Stimulated activated CD4-positive, alpha-beta T cell treated with anti-CD3 and anti-CD28 coated beads, Interleukin-12 subunit alpha, Interleukin-12 subunit beta, amount 100 ng/mL, for 48 hours (primary cell): ENCODE measurements around the gene ZNF341.
A peak's percentile ranks its signal among the peaks of the same experiment; 100 is the strongest.

Source experiments
- DNase-seq, 3 donors: peaks; one replicate each; pipeline ENCODE4 v3.0.0-alpha.2; 2020; ENCODE audit warnings: low read depth in 2 of 3, low spot score in 1 of 3

The ZNF341 gene

GRCh38 chr20:33766686-33767085 is 34.9 kb downstream of the ZNF341 start:
- DNase-seq = no peak

GRCh38 chr20:33767777-33768138 is 36.0 kb downstream of the ZNF341 start:
- DNase-seq = no peak

- DNase-seq = no peak
Observed at GRCh38 chr20:33769043-33769442, 37.2 kb downstream of the ZNF341 start.

GRCh38 chr20:33770005-33770404 is 38.2 kb downstream of the ZNF341 start:
- DNase-seq = no peak

GRCh38 chr20:33771938-33772337 is 40.1 kb downstream of the ZNF341 start:
- no peak for DNase-seq

GRCh38 chr20:33772439-33772838 is 40.6 kb downstream of the ZNF341 start:
- no peak for DNase-seq

DNA sequence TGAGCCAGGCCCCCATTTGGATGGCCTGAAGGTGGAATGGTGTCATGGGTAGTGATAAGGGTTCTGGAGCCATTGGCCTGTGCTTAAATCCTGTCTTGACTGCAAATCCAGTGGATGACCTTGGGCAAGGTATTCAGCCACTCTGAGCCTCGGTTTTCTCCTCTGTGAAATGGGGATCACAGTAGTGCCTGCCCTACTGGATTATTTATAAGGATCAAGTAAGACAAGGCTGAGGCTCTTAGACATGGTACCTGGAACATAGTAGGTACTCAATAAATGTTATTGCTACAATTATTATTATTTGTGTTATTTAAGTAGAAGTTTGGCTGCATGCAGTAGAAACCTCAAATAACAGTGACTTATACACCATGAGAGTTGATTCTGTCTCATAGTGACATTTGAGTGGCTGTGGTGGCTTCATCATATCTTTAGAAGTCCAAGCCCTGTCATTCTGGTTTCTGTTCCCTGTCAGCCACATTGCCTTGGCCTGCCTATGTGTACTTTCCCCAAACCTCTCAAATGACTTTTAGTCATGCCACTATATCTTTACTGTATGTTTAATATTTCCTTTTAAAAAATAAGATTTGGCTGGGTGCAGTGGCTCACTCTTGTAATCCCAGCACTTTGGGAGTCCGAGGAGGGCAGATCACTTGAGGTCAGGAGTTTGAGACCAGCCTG is 41.8 kb downstream of the ZNF341 start:
- peak; percentile 6 to 12 (median 10) for DNase-seq

- DNase-seq = no peak
Observed at GRCh38 chr20:33777816-33778215, 46.0 kb downstream of the ZNF341 start.

- no peak for DNase-seq
Observed at GRCh38 chr20:33781133-33781532, 49.3 kb downstream of the ZNF341 start.

- no peak for DNase-seq
Observed at GRCh38 chr20:33781945-33782344, 50.1 kb downstream of the ZNF341 start.

- no peak for DNase-seq
Observed at GRCh38 chr20:33783256-33783655, 51.5 kb downstream of the ZNF341 start.

DNA sequence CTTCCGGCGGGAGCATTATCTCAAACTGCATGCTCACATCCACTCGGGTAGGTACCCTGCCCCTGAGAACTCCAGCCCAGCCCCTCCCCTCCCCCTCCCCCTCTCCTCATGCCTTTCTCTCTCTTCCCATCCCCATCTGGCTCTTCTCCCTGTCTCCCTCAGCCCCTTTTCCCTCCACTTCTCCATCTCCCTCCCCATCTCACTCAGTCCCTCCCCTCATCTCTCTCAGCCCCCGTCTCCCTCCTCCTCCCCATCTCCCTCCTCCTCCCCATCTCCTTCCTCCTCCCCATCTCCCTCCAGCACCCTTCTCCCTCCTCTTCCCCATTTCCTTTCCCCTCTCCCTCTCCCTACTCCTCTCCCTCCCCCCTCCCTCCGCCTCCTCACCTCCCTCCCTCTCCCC is 52.0 kb downstream of the ZNF341 start:
- DNase-seq = no peak

- no peak for DNase-seq
Observed at GRCh38 chr20:33784225-33784624, 52.4 kb downstream of the ZNF341 start.

GRCh38 chr20:33785503-33785902 is 53.7 kb downstream of the ZNF341 start:
- no peak for DNase-seq

GRCh38 chr20:33787253-33787891 is 55.6 kb downstream of the ZNF341 start:
- DNase-seq = no peak

DNA sequence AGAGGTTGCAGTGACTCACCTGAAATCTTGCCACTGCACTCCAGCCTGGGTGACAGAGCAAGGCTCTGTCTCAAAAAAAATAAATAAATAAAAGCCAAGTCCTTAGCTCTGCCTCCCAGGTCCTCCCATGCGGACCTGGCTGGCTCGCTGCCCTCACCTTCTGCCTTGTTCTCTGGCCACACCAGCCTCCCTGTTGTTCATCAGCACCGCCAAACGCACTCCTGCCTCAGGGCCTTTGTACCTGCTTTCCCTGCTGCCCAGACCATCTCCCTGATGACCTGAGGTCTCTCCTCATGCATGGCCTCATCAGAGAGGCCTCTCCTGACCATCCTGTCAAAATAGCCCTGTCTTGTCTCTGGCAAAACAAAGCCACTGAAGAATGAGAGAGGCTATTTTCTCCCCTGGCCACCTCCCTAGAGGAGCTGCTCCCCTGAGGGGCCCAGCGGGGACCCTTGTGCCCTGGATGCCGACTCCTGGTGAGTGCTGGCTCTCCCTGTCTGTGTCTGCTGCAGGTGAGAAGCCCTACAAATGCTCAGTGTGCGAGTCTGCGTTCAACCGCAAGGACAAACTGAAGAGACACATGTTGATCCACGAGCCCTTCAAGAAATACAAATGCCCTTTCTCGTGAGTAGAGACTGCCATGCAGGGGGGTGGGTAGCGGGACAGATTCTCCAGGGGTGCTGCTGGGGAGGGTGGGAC is 56.7 kb downstream of the ZNF341 start:
- DNase-seq = no peak

GRCh38 chr20:33789109-33789857 is 57.5 kb downstream of the ZNF341 start:
- DNase-seq = no peak

DNA sequence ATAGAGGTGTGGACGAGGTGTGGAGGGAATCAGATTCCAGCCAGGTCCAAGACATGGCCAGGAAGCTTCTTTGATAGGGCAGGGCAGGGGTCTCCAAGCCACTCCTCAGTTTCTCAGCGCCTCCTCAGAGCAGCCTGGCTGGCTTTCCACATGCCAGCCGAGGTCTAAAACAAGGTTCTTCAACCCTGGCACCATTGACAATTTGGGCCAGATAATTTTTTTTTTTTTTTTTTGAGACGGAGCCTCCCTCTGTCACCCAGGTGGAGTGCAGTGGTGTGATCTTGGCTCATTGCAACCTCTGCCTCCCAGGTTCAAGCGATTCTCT is 58.0 kb downstream of the ZNF341 start:
- no peak for DNase-seq

- no peak for DNase-seq
Observed at GRCh38 chr20:33790566-33790965, 58.8 kb downstream of the ZNF341 start.

GRCh38 chr20:33791021-33791420 is 59.2 kb downstream of the ZNF341 start:
- DNase-seq = no peak

DNA sequence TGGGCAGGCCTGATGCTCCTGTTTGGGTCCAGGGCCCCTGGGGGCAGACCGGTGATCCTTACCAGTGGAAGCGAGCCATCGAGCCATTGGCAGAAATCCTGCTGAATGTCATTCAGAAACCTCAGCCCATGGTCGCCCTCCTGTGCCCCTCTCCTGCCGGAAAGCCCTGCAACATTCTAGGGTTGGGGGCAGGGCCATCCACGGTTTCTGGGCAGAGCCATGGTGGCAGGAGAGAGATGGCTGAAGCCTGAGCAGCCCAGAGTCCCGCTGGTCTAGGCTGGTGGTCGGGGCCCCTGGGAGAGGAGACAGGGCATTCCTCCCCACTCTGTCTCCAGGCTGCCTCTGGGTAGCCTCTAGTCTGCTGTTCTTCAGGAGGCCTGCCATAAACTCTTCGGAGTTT is 59.7 kb downstream of the ZNF341 start:
- no peak for DNase-seq
